DMS153 treated with DMSO at 0.1 percent for 48 hours (cell line): ENCODE measurements around the gene ME1.
"Not testable (repeated sequence)": the region's sequence is repeated elsewhere in the genome, so short reads cannot be mapped to it uniquely, and the experiment has no call there.

Source experiments
- DNase-seq: peaks from one replicate; lab custom pipeline; 2025; ENCODE audit not compliant: unreplicated experiment; lab: John Stamatoyannopoulos, UW

The ME1 gene

GRCh38 chr6:83430611-83431544, at the start of gene ME1:
ME1 (minus strand) TSS chr6:83431051; CDS start chr6:83430954, 97 bp downstream.
- no peak for DNase-seq

- DNase-seq = no peak
Observed at GRCh38 chr6:83480470-83480869, 49.6 kb upstream of the ME1 start.

GRCh38 chr6:83479389-83479788, 48.5 kb upstream of the ME1 start:
- DNase-seq = no peak

- DNase-seq = no peak
Observed at GRCh38 chr6:83476971-83477370, 46.1 kb upstream of the ME1 start.

- DNase-seq = peak; percentile 11
Observed at GRCh38 chr6:83474309-83474708, 43.5 kb upstream of the ME1 start.

- no peak for DNase-seq
Observed at GRCh38 chr6:83472767-83473166, 41.9 kb upstream of the ME1 start.

- DNase-seq = no peak
Observed at GRCh38 chr6:83470587-83470986, 39.7 kb upstream of the ME1 start.

GRCh38 chr6:83470001-83470400, 39.1 kb upstream of the ME1 start:
- no peak for DNase-seq

GRCh38 chr6:83467620-83468036, 36.8 kb upstream of the ME1 start:
- DNase-seq = no peak

GRCh38 chr6:83466328-83466727, 35.5 kb upstream of the ME1 start:
- DNase-seq = no peak

GRCh38 chr6:83464381-83465140, 33.7 kb upstream of the ME1 start:
- DNase-seq = no peak

- DNase-seq = no peak
Observed at GRCh38 chr6:83463886-83464285, 33.0 kb upstream of the ME1 start.

GRCh38 chr6:83462524-83462923, 31.7 kb upstream of the ME1 start:
- no peak for DNase-seq

- no peak for DNase-seq
Observed at GRCh38 chr6:83461438-83461837, 30.6 kb upstream of the ME1 start.

GRCh38 chr6:83459663-83460062, 28.8 kb upstream of the ME1 start:
- no peak for DNase-seq

GRCh38 chr6:83450015-83450414, 19.2 kb upstream of the ME1 start:
- DNase-seq = not testable (repeated sequence)

- not testable (repeated sequence) for DNase-seq
Observed at GRCh38 chr6:83444086-83444699, 13.3 kb upstream of the ME1 start.

GRCh38 chr6:83443516-83443915, 12.7 kb upstream of the ME1 start:
- DNase-seq = no peak

- DNase-seq = no peak
Observed at GRCh38 chr6:83442752-83443151, 11.9 kb upstream of the ME1 start.

GRCh38 chr6:83439201-83439600, 8.3 kb upstream of the ME1 start:
- no peak for DNase-seq

GRCh38 chr6:83436674-83437073, 5.8 kb upstream of the ME1 start:
- no peak for DNase-seq

- DNase-seq = no peak
Observed at GRCh38 chr6:83433177-83433576, 2.3 kb upstream of the ME1 start.
